ENCODE data around the gene AK4. TPM values are rescaled to one million over a fixed set of nuclear protein-coding genes. Genes with fewer than 3 reads are reported as not detected.
"Not testable (repeated sequence)": the region's sequence is repeated elsewhere in the genome, so short reads cannot be mapped to it uniquely, and the experiment has no call there.

Gene AK4
- 10 to 100 TPM; 18.2 to 47.3 (median 41.0) TPM for total RNA-seq

DNA sequence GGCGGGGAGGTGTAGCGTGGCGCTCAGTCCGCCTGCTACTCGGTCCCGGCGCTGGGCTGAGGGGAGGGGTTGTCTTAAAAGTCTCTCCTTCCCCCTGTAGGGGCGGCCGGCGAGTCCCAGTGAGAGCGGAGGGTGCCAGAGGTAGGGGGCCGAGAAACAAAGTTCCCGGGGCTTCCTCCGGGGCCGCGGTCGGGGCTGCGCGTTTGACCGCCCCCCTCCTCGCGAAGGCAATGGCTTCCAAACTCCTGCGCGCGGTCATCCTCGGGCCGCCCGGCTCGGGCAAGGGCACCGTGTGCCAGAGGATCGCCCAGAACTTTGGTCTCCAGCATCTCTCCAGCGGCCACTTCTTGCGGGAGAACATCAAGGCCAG, at the start of gene AK4:
Gene AK4, plus strand, starts transcription at position 26 of the 370 bp plus-strand sequence. Its CDS starts 205 bp downstream, at position 231.
- H3K27me3 ChIP-seq; H3K36me3 ChIP-seq; H3K4me1 ChIP-seq; H3K9me3 ChIP-seq; DNase-seq (ENCODE audit: low spot score in 2 of 2): not testable (repeated sequence)
- Histone ChIP-seq H3K27ac (peak within 1 kb of the TSS; percentile 95 to 96), H3K4me3 (peak within 1 kb of the TSS; percentile 68 to 97 (median 69))
- intact Hi-C loops (cut with DNase I; ENCODE audit: low total_unique reads), result loop anchor here (5.0 kb wide), 1 partner anchor 1204 kb away; no protein-coding TSS in a partner anchor

DNA sequence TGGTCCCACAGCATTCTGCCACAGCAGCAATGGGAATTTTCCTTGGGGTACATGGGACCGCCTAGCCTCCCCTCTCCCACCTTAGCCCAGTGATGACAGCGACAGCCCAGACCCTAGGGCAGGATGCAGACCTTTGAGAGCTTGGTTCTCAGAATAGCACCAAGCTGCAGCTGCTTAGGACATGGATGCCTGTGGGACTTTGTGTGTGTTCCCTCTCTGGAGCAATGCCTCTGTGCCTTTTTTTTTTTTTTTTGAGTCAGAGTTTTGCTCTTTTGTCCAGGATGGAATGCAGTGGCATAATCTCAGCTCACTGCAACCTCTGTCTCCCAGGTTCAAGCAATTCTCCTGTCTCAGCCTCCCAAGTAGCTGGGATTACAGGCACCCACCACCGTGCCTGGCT, 44.2 kb upstream of the AK4 start:
- Histone ChIP-seq H3K4me1 (no peaks in the 10 kb centered on the region), H3K36me3 (no peaks in the 10 kb centered on the region), H3K27ac (no peak overlapping the region), H3K9me3 (peaks cover 14 to 17% of the 10 kb centered on the region in 2 donors), H3K27me3 (no peaks in the 10 kb centered on the region), H3K4me3 (no peak overlapping the region)
- DNase-seq (ENCODE audit: low spot score in 2 of 2), result no peak
- intact Hi-C loops (cut with DNase I; ENCODE audit: low total_unique reads), result no loop called here
- TF ChIP-seq POLR2AphosphoS5 (IDR thresholded peaks at IDR 0.05), result no peak
- no peak for TF ChIP-seq POLR2A (IDR thresholded peaks at IDR 0.05)
- TF ChIP-seq, protein P1, sequence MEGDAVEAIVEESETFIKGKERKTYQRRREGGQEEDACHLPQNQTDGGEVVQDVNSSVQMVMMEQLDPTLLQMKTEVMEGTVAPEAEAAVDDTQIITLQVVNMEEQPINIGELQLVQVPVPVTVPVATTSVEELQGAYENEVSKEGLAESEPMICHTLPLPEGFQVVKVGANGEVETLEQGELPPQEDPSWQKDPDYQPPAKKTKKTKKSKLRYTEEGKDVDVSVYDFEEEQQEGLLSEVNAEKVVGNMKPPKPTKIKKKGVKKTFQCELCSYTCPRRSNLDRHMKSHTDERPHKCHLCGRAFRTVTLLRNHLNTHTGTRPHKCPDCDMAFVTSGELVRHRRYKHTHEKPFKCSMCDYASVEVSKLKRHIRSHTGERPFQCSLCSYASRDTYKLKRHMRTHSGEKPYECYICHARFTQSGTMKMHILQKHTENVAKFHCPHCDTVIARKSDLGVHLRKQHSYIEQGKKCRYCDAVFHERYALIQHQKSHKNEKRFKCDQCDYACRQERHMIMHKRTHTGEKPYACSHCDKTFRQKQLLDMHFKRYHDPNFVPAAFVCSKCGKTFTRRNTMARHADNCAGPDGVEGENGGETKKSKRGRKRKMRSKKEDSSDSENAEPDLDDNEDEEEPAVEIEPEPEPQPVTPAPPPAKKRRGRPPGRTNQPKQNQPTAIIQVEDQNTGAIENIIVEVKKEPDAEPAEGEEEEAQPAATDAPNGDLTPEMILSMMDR (IDR thresholded peaks at IDR 0.05), result no peak

DNA sequence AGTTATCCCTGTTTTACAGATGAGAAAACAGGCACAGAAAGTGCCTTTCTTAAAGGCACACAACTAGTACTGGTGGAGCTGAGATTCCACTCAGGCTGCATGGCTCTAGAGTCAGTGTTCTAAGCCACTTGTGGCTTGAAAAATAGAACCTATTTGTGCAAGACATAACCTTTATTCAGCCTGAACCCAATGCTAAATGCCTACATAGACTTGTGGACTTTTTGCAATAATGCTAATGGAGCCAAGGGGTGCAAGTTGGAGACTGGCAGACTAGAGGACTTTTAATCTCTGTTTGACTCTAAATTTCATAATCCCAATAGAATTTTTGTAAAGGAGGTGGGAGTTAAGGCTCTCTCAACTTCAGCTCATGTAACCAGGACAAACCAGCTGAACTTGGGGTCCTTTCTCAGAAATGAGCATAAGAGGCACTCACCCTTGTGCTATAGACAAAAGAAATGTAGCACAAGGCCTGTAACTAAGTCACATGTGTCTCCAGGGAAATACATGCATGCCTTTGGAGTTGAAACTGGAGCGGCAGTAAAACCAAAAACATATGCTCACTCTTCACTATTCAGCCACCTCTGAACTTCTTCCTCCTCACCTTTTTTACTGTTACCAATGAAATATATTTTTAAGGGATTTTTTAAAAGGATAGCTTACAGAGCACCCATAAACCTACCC, 43.0 kb upstream of the AK4 start:
- no peak overlapping the region for H3K4me3 ChIP-seq
- no peaks in the 10 kb centered on the region for H3K27me3 ChIP-seq
- intact Hi-C loops (cut with DNase I; ENCODE audit: low total_unique reads), result no loop called here
- TF ChIP-seq POLR2A (IDR thresholded peaks at IDR 0.05) (no peak), POLR2AphosphoS5 (IDR thresholded peaks at IDR 0.05) (no peak)
- TF ChIP-seq, protein P1 (IDR thresholded peaks at IDR 0.05), result no peak
- no peaks in the 10 kb centered on the region for H3K4me1 ChIP-seq
- no peak for DNase-seq (ENCODE audit: low spot score in 2 of 2)
- peaks cover 4 to 5% of the 10 kb centered on the region in 2 donors for H3K9me3 ChIP-seq
- H3K36me3 ChIP-seq, result no peaks in the 10 kb centered on the region
- no peak overlapping the region for H3K27ac ChIP-seq

DNA sequence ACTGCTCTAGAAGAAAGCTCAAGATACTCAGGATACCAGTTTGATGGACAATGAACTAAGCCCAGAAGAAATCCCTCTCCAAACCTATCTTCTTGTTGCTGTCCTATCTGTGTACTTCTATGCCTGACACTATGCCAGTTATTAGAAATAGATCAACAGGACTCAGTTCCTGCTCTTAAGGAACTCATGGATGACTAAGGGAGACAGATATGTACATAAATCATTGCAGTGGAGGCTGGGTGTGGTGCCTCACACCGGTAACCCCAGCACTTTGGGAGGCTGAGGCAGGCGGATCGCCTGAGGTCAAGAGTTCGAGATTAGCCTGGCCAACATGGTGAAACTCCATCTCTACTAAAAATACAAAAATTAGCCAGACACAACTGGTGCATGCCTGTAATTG, 42.4 kb upstream of the AK4 start:
- Histone ChIP-seq H3K27ac (no peak overlapping the region), H3K4me1 (no peaks in the 10 kb centered on the region), H3K36me3 (no peaks in the 10 kb centered on the region), H3K4me3 (no peak overlapping the region), H3K9me3 (peaks cover 0 to 3% of the 10 kb centered on the region in 2 donors), H3K27me3 (no peaks in the 10 kb centered on the region)
- intact Hi-C loops (cut with DNase I; ENCODE audit: low total_unique reads), result no loop called here
- TF ChIP-seq, protein P1 (IDR thresholded peaks at IDR 0.05), result no peak
- TF ChIP-seq POLR2A (IDR thresholded peaks at IDR 0.05) (no peak), POLR2AphosphoS5 (IDR thresholded peaks at IDR 0.05) (no peak)
- DNase-seq (ENCODE audit: low spot score in 2 of 2), result no peak

DNA sequence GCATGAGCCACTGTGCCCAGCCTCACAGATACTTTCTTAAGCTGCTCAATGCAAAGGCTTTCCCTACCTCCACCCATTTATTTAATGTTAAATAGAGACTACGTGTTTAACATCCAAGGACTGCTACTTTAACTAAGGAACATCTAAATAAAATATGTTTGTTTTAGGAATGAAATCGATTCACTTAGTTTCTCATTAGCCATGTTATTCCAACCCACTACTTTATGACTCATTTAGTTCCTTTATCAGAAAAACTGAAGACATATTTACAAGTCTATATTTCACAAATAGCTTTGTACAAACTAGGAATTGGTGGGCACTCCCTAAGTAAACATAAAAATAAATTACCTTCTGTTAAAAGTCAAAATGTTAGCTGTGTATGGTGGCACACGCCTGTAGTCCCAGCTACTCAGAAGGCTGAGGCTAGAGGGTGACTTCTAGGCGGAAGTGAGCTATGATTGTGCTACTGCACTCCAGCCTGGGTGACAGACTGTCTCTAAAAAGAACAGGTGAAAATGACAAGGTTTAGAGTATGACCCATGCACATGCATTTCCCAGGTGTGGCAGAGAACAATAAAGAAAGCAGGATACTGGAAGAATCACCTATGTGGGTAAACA, 39.9 kb upstream of the AK4 start:
- H3K36me3 ChIP-seq, result no peaks in the 10 kb centered on the region
- H3K27me3 ChIP-seq, result no peaks in the 10 kb centered on the region
- no peak overlapping the region for H3K27ac ChIP-seq
- intact Hi-C loops (cut with DNase I; ENCODE audit: low total_unique reads), result no loop called here
- TF ChIP-seq, protein P1 (IDR thresholded peaks at IDR 0.05), result no peak
- TF ChIP-seq POLR2AphosphoS5 (IDR thresholded peaks at IDR 0.05) (no peak), POLR2A (IDR thresholded peaks at IDR 0.05) (no peak)
- no peak overlapping the region for H3K4me3 ChIP-seq
- no peaks in the 10 kb centered on the region for H3K4me1 ChIP-seq
- no peaks in the 10 kb centered on the region for H3K9me3 ChIP-seq
- DNase-seq (ENCODE audit: low spot score in 2 of 2), result no peak

All from breast epithelium (tissue), 4 donors.